ENCODE data around the gene JUN. TPM values are rescaled to one million over a fixed set of nuclear protein-coding genes. Genes with fewer than 3 reads are reported as not detected.

The JUN gene
- total and polyA plus RNA-seq, 2 donors (not counting 1 experiment from before 2014, with no cell fraction given) = 94.4 to 4,074 TPM

DNA sequence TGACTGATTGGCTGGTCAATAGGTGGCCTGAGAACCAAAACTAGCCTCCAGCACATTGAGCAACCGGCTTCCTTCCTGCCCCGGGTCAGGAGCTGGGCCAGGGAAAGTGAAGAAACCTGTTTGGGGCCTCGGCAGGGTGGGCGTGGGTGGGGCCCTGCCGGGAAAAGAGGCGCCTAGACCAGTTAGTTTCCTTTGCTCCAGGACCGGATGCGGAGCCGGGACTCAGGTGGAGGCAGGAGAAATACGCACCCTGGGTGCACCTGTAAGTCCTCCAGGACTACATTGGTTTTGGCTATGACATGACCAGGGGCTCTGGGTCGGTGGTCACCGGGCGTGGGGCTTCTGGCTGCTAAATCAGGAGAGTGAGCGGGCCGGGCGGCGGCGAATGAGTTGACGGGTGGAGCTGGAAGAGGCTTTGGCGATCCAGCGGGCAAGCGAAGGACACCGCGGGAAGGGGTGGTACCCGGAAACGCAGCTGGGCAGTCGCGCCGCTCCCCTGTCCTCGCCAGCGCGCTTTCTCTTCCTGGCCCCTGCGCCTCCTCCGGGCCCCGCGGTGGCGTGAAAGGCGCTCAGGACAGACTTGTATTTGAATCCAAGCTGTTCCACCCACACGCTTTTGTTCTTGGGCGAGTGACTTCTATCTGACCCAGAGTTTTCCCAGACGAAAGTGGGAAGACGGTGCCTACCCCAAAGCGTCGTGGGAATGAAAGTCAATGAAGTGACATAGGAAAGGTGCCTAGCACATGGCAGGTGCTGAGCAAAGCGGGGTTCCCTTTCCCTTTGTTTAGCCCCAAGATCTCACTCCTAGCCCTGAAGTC is 30.6 kb upstream of the JUN start:
- H3K79me2 ChIP-seq (ENCODE audit: control insufficient read depth, insufficient read depth, low read length) = peaks cover 10% of the 10 kb centered on the region
- intact Hi-C loops (cut with micrococcal nuclease) = loop anchor here (1.0 to 10.0 kb wide), 3 partner anchors 8 to 480 kb away; partner anchors contain the start of gene FGGY
- H2AFZ ChIP-seq (ENCODE audit: insufficient read depth, low read depth, low read length, poor library complexity, severe bottlenecking) = peak overlapping the region; percentile 96
- ATAC-seq (ENCODE audit: low read depth) = no peak
- H4K20me1 ChIP-seq (ENCODE audit: control insufficient read depth, insufficient read depth, low read length, poor library complexity, severe bottlenecking) = no peaks in the 10 kb centered on the region
- WGBS (ENCODE audit: insufficient coverage) = 96% methylated on average over 44 of the region's 45 CpGs
- H3K27me3 Mint-ChIP-seq = no peaks in the 10 kb centered on the region
- peaks cover 0 to 7% (median 0%) of the 10 kb centered on the region in 3 donors for H3K9me3 ChIP-seq (ENCODE audit: control extremely low read depth in 1 of 3, control insufficient read depth in 2 of 3, insufficient read depth in 1 of 3, low read length in 2 of 3)
- no peaks in the 10 kb centered on the region for H3K9me3 Mint-ChIP-seq (ENCODE audit: insufficient read depth)
- peak overlapping the region; percentile 95 for H3K4me3 Mint-ChIP-seq
- H3K36me3 ChIP-seq (replicated peaks in 1 of 2; ENCODE audit: control extremely low read depth in 1 of 2, control insufficient read depth in 1 of 2, extremely low read depth in 1 of 2, insufficient read depth in 2 of 2, low read length in 1 of 2) = no peaks in the 10 kb centered on the region
- no peak for TF ChIP-seq EZH2 (IDR thresholded peaks at IDR 0.05; ENCODE audit: borderline replicate concordance, insufficient read depth, low read depth, low read length, poor library complexity, severe bottlenecking)
- TF ChIP-seq, protein P1, sequence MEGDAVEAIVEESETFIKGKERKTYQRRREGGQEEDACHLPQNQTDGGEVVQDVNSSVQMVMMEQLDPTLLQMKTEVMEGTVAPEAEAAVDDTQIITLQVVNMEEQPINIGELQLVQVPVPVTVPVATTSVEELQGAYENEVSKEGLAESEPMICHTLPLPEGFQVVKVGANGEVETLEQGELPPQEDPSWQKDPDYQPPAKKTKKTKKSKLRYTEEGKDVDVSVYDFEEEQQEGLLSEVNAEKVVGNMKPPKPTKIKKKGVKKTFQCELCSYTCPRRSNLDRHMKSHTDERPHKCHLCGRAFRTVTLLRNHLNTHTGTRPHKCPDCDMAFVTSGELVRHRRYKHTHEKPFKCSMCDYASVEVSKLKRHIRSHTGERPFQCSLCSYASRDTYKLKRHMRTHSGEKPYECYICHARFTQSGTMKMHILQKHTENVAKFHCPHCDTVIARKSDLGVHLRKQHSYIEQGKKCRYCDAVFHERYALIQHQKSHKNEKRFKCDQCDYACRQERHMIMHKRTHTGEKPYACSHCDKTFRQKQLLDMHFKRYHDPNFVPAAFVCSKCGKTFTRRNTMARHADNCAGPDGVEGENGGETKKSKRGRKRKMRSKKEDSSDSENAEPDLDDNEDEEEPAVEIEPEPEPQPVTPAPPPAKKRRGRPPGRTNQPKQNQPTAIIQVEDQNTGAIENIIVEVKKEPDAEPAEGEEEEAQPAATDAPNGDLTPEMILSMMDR (IDR thresholded peaks at IDR 0.05) = no peak
- DNase-seq = no peak
- no peaks in the 10 kb centered on the region for H3K27me3 ChIP-seq (replicated peaks in 1 of 4; ENCODE audit: control extremely low read depth in 1 of 4, control insufficient read depth in 3 of 4, insufficient read depth in 4 of 4, low read length in 3 of 4)
- H3K27ac ChIP-seq (ENCODE audit: low read length in 2 of 2) = peak overlapping the region; percentile 88 to 91
- H3K4me2 ChIP-seq (replicated peaks; ENCODE audit: low read depth, low read length, poor library complexity, severe bottlenecking) = peak overlapping the region; percentile 78
- peak overlapping the region; percentile 86 for H3K9ac ChIP-seq (ENCODE audit: low read length)
- H3K4me3 ChIP-seq (ENCODE audit: control extremely low read depth in 1 of 5, extremely low read depth in 1 of 5, insufficient read depth in 1 of 5, low read depth in 2 of 5, low read length in 4 of 5) = peak overlapping the region in 2 of 5 experiments; percentile 89 to 98
- H3K27ac Mint-ChIP-seq = peak overlapping the region; percentile 96
- H3K4me1 Mint-ChIP-seq = peaks cover 55% of the 10 kb centered on the region
- peaks cover 37 to 54% of the 10 kb centered on the region in 2 donors for H3K4me1 ChIP-seq (ENCODE audit: control insufficient read depth in 2 of 2, insufficient read depth in 2 of 2, low read length in 2 of 2)
- ChIA-PET POLR2A (interaction anchor here (0.6 to 4.4 kb wide), 2 partner anchors 10 to 30 kb away, joined by 5 to 36 read pairs; partner anchors contain the start of gene JUN), CTCF (interaction anchor here (1.3 kb wide), 1 partner anchor 29 kb away, joined by 3 read pairs; no protein-coding TSS in a partner anchor)
